Liver (tissue), 3 donors: Measurements from ENCODE around the gene NARF.
"Not testable (repeated sequence)": the region's sequence is repeated elsewhere in the genome, so short reads cannot be mapped to it uniquely, and the experiment has no call there.

Source experiments
- CTCF ChIP-seq: fragments of 150-350 bp; IDR thresholded peaks from 2 replicates; pipeline ENCODE4 v1.5.1; 2017; ENCODE audit warnings: improper control_type of control experiment, low read depth, low read length; ENCODE audit not compliant: missing input control
- EGR1 ChIP-seq, 2 donors: IDR thresholded peaks; 2 replicates each; pipeline ENCODE4 v1.6.1; 2016 to 2018; ENCODE audit warnings: antibody characterized with exemption in 2 of 2, low read depth in 2 of 2
- FOXA1 ChIP-seq: IDR thresholded peaks from 2 replicates; pipeline ENCODE4 v1.6.1; 2016; ENCODE audit warnings: antibody characterized with exemption
- MAX ChIP-seq: IDR thresholded peaks from 2 replicates; pipeline ENCODE4 v1.6.1; 2016; ENCODE audit warnings: antibody characterized with exemption
- NR2F2 ChIP-seq: IDR thresholded peaks from 2 replicates; pipeline ENCODE4 v1.6.1; 2016; ENCODE audit warnings: antibody characterized with exemption
- RAD21 ChIP-seq, 2 donors: IDR thresholded peaks; 2 replicates each; pipeline ENCODE4 v1.6.1; 2016; ENCODE audit warnings: antibody characterized with exemption in 2 of 2, mild to moderate bottlenecking in 2 of 2
- SP1 ChIP-seq: IDR thresholded peaks from 2 replicates; pipeline ENCODE4 v1.6.1; 2018; ENCODE audit warnings: antibody characterized with exemption, mild to moderate bottlenecking
- TAF1 ChIP-seq: conservative IDR thresholded peaks from 2 replicates; pipeline ENCODE4 v1.6.1; 2016; ENCODE audit warnings: antibody characterized with exemption, mild to moderate bottlenecking
- YY1 ChIP-seq: IDR thresholded peaks from 2 replicates; pipeline ENCODE4 v1.6.1; 2016; ENCODE audit warnings: antibody characterized with exemption, mild to moderate bottlenecking
- ZBTB33 ChIP-seq: IDR thresholded peaks from 2 replicates; pipeline ENCODE4 v1.6.1; 2016; ENCODE audit warnings: antibody characterized with exemption
- donor health status: healthy.
- donor health status: healthy.

GRCh38 chr17:82459936-82460335 is 1.4 kb downstream of the NARF start:
- TF ChIP-seq MAX; CTCF; SP1; TAF1; FOXA1; NR2F2; EGR1 (IDR thresholded peaks at IDR 0.05; ENCODE audit: low read depth in 2 of 2); RAD21 (IDR thresholded peaks at IDR 0.05); YY1; ZBTB33: not testable (repeated sequence)
